Peyer's patch (tissue), 4 donors: ENCODE measurements around the gene ARHGAP24.

Experiments used
- CTCF ChIP-seq, 6 experiments: fragments of 450-650 bp in 4 of 6; fragments of 200-600 bp in 2 of 6; sonication (generic) in 1 of 6; IDR thresholded peaks; one replicate each; pipeline ENCODE4 v1.5.1; 2017 to 2019; ENCODE audit warnings: antibody characterized with exemption in 6 of 6, mild to moderate bottlenecking in 3 of 6, moderate library complexity in 1 of 6
- POLR2A ChIP-seq, 2 donors: fragments of 450-650 bp; IDR thresholded peaks; one replicate each; pipeline ENCODE4 v1.5.1; 2017; ENCODE audit warnings: antibody characterized with exemption in 2 of 2, mild to moderate bottlenecking in 2 of 2, moderate library complexity in 2 of 2

- TF ChIP-seq POLR2A (IDR thresholded peaks at IDR 0.05) (no peak), CTCF (IDR thresholded peaks at IDR 0.05) (no peak)
Observed at GRCh38 chr4:85788604-85789003, 313.7 kb downstream of the ARHGAP24 start.
